ENCODE data around the gene ISYNA1.

Gene ISYNA1

DNA sequence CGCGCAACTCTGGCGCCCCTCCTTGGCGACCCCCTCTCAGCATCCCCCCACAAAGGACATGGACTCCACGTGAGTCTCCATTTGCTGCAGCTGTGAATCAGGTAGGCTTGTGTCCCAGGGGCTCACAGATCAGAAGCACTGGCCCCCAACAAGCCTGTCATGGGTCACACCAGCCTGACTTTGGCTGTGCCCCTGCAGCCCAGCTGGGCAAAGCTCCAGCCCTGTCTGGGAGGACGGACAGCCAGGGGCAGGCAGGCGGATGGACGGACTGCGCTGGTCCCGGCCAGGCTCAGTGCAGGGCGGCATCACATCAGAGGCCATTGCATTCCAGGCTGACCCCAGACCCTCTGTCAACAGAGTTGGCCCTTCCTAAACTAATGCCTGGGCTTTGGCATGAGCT, 28.4 kb upstream of the ISYNA1 start:
- DNase-seq (ENCODE audit: insufficient read length, low spot score) = no peak
- FAIRE-seq = no peak
- TF ChIP-seq, protein P1, sequence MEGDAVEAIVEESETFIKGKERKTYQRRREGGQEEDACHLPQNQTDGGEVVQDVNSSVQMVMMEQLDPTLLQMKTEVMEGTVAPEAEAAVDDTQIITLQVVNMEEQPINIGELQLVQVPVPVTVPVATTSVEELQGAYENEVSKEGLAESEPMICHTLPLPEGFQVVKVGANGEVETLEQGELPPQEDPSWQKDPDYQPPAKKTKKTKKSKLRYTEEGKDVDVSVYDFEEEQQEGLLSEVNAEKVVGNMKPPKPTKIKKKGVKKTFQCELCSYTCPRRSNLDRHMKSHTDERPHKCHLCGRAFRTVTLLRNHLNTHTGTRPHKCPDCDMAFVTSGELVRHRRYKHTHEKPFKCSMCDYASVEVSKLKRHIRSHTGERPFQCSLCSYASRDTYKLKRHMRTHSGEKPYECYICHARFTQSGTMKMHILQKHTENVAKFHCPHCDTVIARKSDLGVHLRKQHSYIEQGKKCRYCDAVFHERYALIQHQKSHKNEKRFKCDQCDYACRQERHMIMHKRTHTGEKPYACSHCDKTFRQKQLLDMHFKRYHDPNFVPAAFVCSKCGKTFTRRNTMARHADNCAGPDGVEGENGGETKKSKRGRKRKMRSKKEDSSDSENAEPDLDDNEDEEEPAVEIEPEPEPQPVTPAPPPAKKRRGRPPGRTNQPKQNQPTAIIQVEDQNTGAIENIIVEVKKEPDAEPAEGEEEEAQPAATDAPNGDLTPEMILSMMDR (IDR thresholded peaks at IDR 0.05; ENCODE audit: insufficient read depth, missing control alignments) = no peak

DNA sequence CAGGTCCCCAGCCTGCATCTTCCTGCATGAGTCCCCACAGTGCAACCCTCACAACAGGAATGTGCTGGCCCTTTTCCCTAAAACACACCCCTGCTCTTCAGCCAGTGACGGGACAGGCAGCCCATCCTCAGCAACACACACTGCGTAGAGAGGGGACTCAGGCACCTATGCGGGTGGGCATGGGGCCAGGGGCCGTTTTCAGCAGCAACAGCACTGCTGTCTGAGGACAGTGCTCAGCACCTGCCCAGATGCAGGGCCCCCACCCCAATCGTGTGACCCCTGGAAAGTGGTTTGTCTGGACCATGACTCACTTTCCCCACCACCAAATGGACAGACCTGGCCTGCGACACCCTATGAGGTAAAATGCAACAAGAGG, 28.0 kb upstream of the ISYNA1 start:
- TF ChIP-seq, protein P1 (IDR thresholded peaks at IDR 0.05; ENCODE audit: insufficient read depth, missing control alignments) = no peak
- no peak for FAIRE-seq
- no peak for DNase-seq (ENCODE audit: insufficient read length, low spot score)

DNA sequence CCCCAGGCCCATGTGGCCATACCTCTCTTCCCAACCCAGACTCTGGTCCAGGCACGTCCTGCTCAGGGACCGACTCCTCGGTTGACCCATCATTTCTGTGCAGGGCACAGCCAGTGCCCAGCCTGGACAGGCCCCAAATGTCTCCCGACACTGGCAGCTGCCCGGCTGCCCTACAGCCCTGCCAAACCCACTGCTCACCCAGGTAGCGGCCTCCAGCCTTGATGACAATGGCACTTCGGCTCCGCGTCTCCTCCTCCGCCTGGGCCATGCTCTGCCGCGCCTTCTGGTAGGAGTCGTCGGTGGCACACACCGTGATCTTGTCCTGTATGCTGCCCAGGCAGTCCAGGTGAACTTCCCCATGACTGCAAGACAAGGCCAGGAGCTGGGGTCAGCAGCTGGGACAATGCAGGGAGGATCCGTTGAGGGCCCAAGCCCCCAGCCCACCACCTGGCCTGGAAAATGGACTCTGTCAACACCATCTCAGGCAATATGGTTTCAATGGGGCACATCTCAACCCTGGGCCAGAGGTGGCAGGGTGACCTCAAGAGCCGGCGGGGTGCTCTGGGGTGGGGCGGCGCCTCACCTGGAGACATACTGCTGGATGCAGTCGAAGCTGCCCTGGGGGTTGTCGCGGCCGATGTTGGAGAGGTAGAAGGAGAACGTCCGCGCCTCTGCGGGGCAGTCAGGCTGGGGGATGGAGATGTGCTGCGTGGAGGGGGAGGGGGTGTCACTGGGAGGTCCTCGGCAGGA, 27.5 kb upstream of the ISYNA1 start:
- DNase-seq (ENCODE audit: insufficient read length, low spot score) = no peak

GRCh38 chr19:18464646-18465045, 26.7 kb upstream of the ISYNA1 start:
- FAIRE-seq = no peak
- TF ChIP-seq, protein P1 (IDR thresholded peaks at IDR 0.05; ENCODE audit: insufficient read depth, missing control alignments) = no peak
- DNase-seq (ENCODE audit: insufficient read length, low spot score) = no peak

More for the DNA sequence above, 27.5 kb upstream of the ISYNA1 start:
- TF ChIP-seq, protein P1 (IDR thresholded peaks at IDR 0.05; ENCODE audit: insufficient read depth, missing control alignments) = no peak
- FAIRE-seq = no peak

- TF ChIP-seq, protein P1 (IDR thresholded peaks at IDR 0.05; ENCODE audit: insufficient read depth, missing control alignments) = no peak
- no peak for DNase-seq (ENCODE audit: insufficient read length, low spot score)
- FAIRE-seq = no peak
These were observed 23.5 kb upstream of the ISYNA1 start for GRCh38 chr19:18461471-18461870.

- TF ChIP-seq, protein P1 (IDR thresholded peaks at IDR 0.05; ENCODE audit: insufficient read depth, missing control alignments) = no peak
- FAIRE-seq (no peak), DNase-seq (ENCODE audit: insufficient read length, low spot score) (no peak)
These were observed 23.0 kb upstream of the ISYNA1 start for GRCh38 chr19:18460900-18461299.
